Lower leg skin (tissue), 3 donors: ENCODE results near the gene RAI2.

Source experiments
- POLR2A ChIP-seq, 2 donors: fragments of 450-650 bp; IDR thresholded peaks; one replicate each; pipeline ENCODE4 v1.6.1; 2016 to 2017; ENCODE audit warnings: antibody characterized with exemption in 2 of 2, mild to moderate bottlenecking in 1 of 2, moderate library complexity in 1 of 2
- TF ChIP-seq, protein P1 (sequence below), 3 donors: fragments of 450-650 bp; IDR thresholded peaks; one replicate each; pipeline ENCODE4 v1.5.1; 2016; ENCODE audit warnings: antibody characterized with exemption in 3 of 3, mild to moderate bottlenecking in 3 of 3, moderate library complexity in 2 of 3

DNA sequence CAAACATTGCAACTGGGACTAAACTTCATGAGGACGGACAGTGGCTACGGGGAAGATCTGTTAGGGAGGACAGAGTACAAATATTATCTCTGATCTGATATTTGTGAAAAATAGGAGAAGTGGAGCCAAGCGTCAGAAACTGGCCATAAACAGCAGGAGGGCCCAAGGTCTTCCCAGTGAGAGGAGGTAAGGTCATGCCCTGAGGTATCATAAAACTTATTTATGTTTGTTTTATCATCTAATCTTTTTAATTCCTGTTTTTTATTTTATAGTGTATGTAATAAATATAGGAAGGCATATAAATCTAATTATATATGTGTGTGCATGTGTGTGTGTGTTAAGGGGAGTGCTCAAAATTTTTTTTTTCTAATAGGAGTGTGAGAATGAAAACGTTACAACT is 51.8 kb downstream of the RAI2 start:
- TF ChIP-seq POLR2A (IDR thresholded peaks at IDR 0.05) = no peak
- TF ChIP-seq, protein P1, sequence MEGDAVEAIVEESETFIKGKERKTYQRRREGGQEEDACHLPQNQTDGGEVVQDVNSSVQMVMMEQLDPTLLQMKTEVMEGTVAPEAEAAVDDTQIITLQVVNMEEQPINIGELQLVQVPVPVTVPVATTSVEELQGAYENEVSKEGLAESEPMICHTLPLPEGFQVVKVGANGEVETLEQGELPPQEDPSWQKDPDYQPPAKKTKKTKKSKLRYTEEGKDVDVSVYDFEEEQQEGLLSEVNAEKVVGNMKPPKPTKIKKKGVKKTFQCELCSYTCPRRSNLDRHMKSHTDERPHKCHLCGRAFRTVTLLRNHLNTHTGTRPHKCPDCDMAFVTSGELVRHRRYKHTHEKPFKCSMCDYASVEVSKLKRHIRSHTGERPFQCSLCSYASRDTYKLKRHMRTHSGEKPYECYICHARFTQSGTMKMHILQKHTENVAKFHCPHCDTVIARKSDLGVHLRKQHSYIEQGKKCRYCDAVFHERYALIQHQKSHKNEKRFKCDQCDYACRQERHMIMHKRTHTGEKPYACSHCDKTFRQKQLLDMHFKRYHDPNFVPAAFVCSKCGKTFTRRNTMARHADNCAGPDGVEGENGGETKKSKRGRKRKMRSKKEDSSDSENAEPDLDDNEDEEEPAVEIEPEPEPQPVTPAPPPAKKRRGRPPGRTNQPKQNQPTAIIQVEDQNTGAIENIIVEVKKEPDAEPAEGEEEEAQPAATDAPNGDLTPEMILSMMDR (IDR thresholded peaks at IDR 0.05) = no peak
